ENCODE measurements around the gene SH3RF3.

The SH3RF3 gene

GRCh38 chr2:109423556-109424359 lies 294.8 kb downstream of the SH3RF3 start:
- Histone ChIP-seq H3K9me3 (ENCODE audit: low read length) (no peaks in the 10 kb centered on the region), H3K4me1 (ENCODE audit: insufficient read depth, low read length) (no peaks in the 10 kb centered on the region), H3K27me3 (ENCODE audit: insufficient read depth, low read length) (no peaks in the 10 kb centered on the region), H3K4me3 (ENCODE audit: low read length) (no peak overlapping the region), H2AFZ (ENCODE audit: low read depth, low read length) (no peak overlapping the region), H3K36me3 (ENCODE audit: insufficient read depth, low read length) (no peaks in the 10 kb centered on the region)

- no peaks in the 10 kb centered on the region for H3K9me3 ChIP-seq (ENCODE audit: low read length)
- H3K27me3 ChIP-seq (ENCODE audit: insufficient read depth, low read length), result no peaks in the 10 kb centered on the region
- H2AFZ ChIP-seq (ENCODE audit: low read depth, low read length), result no peak overlapping the region
- H3K36me3 ChIP-seq (ENCODE audit: insufficient read depth, low read length), result no peaks in the 10 kb centered on the region
- H3K4me3 ChIP-seq (ENCODE audit: low read length), result no peak overlapping the region
- no peaks in the 10 kb centered on the region for H3K4me1 ChIP-seq (ENCODE audit: insufficient read depth, low read length)
Measured at GRCh38 chr2:109425411-109425810, 296.4 kb downstream of the SH3RF3 start.

GRCh38 chr2:109427661-109428091 lies 298.7 kb downstream of the SH3RF3 start:
- no peaks in the 10 kb centered on the region for H3K27me3 ChIP-seq (ENCODE audit: insufficient read depth, low read length)
- H3K4me1 ChIP-seq (ENCODE audit: insufficient read depth, low read length), result no peaks in the 10 kb centered on the region
- H3K9me3 ChIP-seq (ENCODE audit: low read length), result no peaks in the 10 kb centered on the region
- H2AFZ ChIP-seq (ENCODE audit: low read depth, low read length), result no peak overlapping the region
- no peak overlapping the region for H3K4me3 ChIP-seq (ENCODE audit: low read length)
- no peaks in the 10 kb centered on the region for H3K36me3 ChIP-seq (ENCODE audit: insufficient read depth, low read length)

GRCh38 chr2:109428281-109428680 lies 299.3 kb downstream of the SH3RF3 start:
- no peaks in the 10 kb centered on the region for H3K36me3 ChIP-seq (ENCODE audit: insufficient read depth, low read length)
- H3K4me1 ChIP-seq (ENCODE audit: insufficient read depth, low read length), result no peaks in the 10 kb centered on the region
- no peaks in the 10 kb centered on the region for H3K27me3 ChIP-seq (ENCODE audit: insufficient read depth, low read length)
- H2AFZ ChIP-seq (ENCODE audit: low read depth, low read length), result no peak overlapping the region
- H3K4me3 ChIP-seq (ENCODE audit: low read length), result no peak overlapping the region
- H3K9me3 ChIP-seq (ENCODE audit: low read length), result no peaks in the 10 kb centered on the region

- no peaks in the 10 kb centered on the region for H3K27me3 ChIP-seq (ENCODE audit: insufficient read depth, low read length)
- H3K9me3 ChIP-seq (ENCODE audit: low read length), result no peaks in the 10 kb centered on the region
- no peaks in the 10 kb centered on the region for H3K36me3 ChIP-seq (ENCODE audit: insufficient read depth, low read length)
- H3K4me1 ChIP-seq (ENCODE audit: insufficient read depth, low read length), result no peaks in the 10 kb centered on the region
- no peak overlapping the region for H2AFZ ChIP-seq (ENCODE audit: low read depth, low read length)
- H3K4me3 ChIP-seq (ENCODE audit: low read length), result no peak overlapping the region
Measured at GRCh38 chr2:109428841-109429566, 300.0 kb downstream of the SH3RF3 start.

GRCh38 chr2:109429567-109430328 lies 300.7 kb downstream of the SH3RF3 start:
- no peak overlapping the region for H2AFZ ChIP-seq (ENCODE audit: low read depth, low read length)
- H3K27me3 ChIP-seq (ENCODE audit: insufficient read depth, low read length), result no peaks in the 10 kb centered on the region
- no peaks in the 10 kb centered on the region for H3K36me3 ChIP-seq (ENCODE audit: insufficient read depth, low read length)
- H3K4me1 ChIP-seq (ENCODE audit: insufficient read depth, low read length), result no peaks in the 10 kb centered on the region
- H3K9me3 ChIP-seq (ENCODE audit: low read length), result no peaks in the 10 kb centered on the region
- H3K4me3 ChIP-seq (ENCODE audit: low read length), result no peak overlapping the region

- Histone ChIP-seq H3K4me3 (ENCODE audit: low read length) (no peak overlapping the region), H3K36me3 (ENCODE audit: insufficient read depth, low read length) (no peaks in the 10 kb centered on the region), H3K9me3 (ENCODE audit: low read length) (no peaks in the 10 kb centered on the region), H3K27me3 (ENCODE audit: insufficient read depth, low read length) (no peaks in the 10 kb centered on the region), H2AFZ (ENCODE audit: low read depth, low read length) (no peak overlapping the region), H3K4me1 (ENCODE audit: insufficient read depth, low read length) (no peaks in the 10 kb centered on the region)
Measured at GRCh38 chr2:109430329-109430636, 301.3 kb downstream of the SH3RF3 start.

GRCh38 chr2:109432421-109432820 lies 303.4 kb downstream of the SH3RF3 start:
- Histone ChIP-seq H3K4me1 (ENCODE audit: insufficient read depth, low read length) (no peaks in the 10 kb centered on the region), H3K4me3 (ENCODE audit: low read length) (no peak overlapping the region), H2AFZ (ENCODE audit: low read depth, low read length) (no peak overlapping the region), H3K9me3 (ENCODE audit: low read length) (no peaks in the 10 kb centered on the region), H3K36me3 (ENCODE audit: insufficient read depth, low read length) (no peaks in the 10 kb centered on the region), H3K27me3 (ENCODE audit: insufficient read depth, low read length) (no peaks in the 10 kb centered on the region)

- Histone ChIP-seq H3K4me3 (ENCODE audit: low read length) (no peak overlapping the region), H3K36me3 (ENCODE audit: insufficient read depth, low read length) (no peaks in the 10 kb centered on the region), H3K27me3 (ENCODE audit: insufficient read depth, low read length) (no peaks in the 10 kb centered on the region), H3K9me3 (ENCODE audit: low read length) (no peaks in the 10 kb centered on the region), H2AFZ (ENCODE audit: low read depth, low read length) (no peak overlapping the region), H3K4me1 (ENCODE audit: insufficient read depth, low read length) (peaks cover under 1% of the 10 kb centered on the region)
Measured at GRCh38 chr2:109433486-109433885, 304.5 kb downstream of the SH3RF3 start.

GRCh38 chr2:109433926-109434325 lies 304.9 kb downstream of the SH3RF3 start:
- Histone ChIP-seq H3K36me3 (ENCODE audit: insufficient read depth, low read length) (no peaks in the 10 kb centered on the region), H3K4me3 (ENCODE audit: low read length) (no peak overlapping the region), H3K9me3 (ENCODE audit: low read length) (no peaks in the 10 kb centered on the region)

GRCh38 chr2:109434351-109434750 lies 305.3 kb downstream of the SH3RF3 start:
- Histone ChIP-seq H2AFZ (ENCODE audit: low read depth, low read length) (no peak overlapping the region), H3K9me3 (ENCODE audit: low read length) (no peaks in the 10 kb centered on the region), H3K36me3 (ENCODE audit: insufficient read depth, low read length) (no peaks in the 10 kb centered on the region), H3K4me1 (ENCODE audit: insufficient read depth, low read length) (peaks cover 9% of the 10 kb centered on the region), H3K4me3 (ENCODE audit: low read length) (no peak overlapping the region), H3K27me3 (ENCODE audit: insufficient read depth, low read length) (no peaks in the 10 kb centered on the region)

More at GRCh38 chr2:109433926-109434325, 304.9 kb downstream of the SH3RF3 start:
- Histone ChIP-seq H3K27me3 (ENCODE audit: insufficient read depth, low read length) (no peaks in the 10 kb centered on the region), H3K4me1 (ENCODE audit: insufficient read depth, low read length) (peaks cover 5% of the 10 kb centered on the region), H2AFZ (ENCODE audit: low read depth, low read length) (no peak overlapping the region)

- Histone ChIP-seq H3K9me3 (ENCODE audit: low read length) (no peaks in the 10 kb centered on the region), H3K4me1 (ENCODE audit: insufficient read depth, low read length) (peaks cover 10% of the 10 kb centered on the region), H3K27me3 (ENCODE audit: insufficient read depth, low read length) (no peaks in the 10 kb centered on the region), H3K36me3 (ENCODE audit: insufficient read depth, low read length) (no peaks in the 10 kb centered on the region), H3K4me3 (ENCODE audit: low read length) (no peak overlapping the region), H2AFZ (ENCODE audit: low read depth, low read length) (no peak overlapping the region)
Measured at GRCh38 chr2:109435066-109435690, 306.2 kb downstream of the SH3RF3 start.
